Posterior cingulate gyrus (tissue), 11 donors: ENCODE measurements around the gene EXOSC5.
"Not testable (repeated sequence)": the region's sequence is repeated elsewhere in the genome, so short reads cannot be mapped to it uniquely, and the experiment has no call there.

Experiments
- DNase-seq, 10 donors: peaks; one replicate each; pipeline versions ENCODE4 v3.0.0 to v3.0.0-alpha.2; 2020 to 2021; ENCODE audit warnings: mixed read lengths in 3 of 10
- intact Hi-C: fragments of 100-400 bp; cut with DNase I; formaldehyde crosslinking; loops from one replicate; pipeline ENCODE4 v1.15.1; 2023

The EXOSC5 gene

DNA sequence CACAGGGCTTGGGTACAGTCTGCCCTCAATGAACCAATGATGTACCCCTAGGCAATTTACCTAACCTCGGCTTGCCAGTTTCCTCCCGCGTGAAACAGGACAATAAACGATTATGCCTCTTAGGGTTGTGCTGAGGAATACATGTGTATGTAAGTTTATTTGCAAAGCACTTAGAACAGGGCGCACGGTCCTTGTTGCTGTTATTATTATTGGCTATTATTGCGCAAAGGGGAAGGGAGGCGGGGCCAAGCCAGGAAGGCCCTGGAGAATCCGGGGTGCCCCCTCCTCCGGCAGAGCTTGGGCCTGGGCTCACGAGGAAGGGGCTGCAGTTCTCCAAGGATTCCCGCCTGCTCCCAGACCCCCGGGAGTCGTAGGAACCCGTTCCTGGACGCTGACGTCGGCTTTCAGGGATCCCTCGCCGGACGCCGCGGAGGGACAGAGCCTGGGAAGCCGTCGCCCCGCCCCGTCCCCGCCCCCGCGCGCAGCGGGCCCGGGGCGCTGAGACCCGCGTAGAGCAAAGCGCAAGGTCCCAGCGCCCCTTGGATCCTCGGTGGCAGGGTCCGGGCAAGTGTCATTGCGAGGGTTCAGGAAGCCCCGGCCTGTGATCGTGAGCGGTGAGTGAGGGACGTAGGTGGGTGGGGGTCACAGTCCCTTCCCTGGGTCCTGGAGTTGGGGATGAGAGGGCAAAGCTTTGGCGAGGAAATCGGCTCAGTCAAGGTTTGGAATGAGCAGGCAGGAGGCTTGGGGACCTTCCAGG lies 20.7 kb downstream of the EXOSC5 start, which contains the start of gene TMEM91:
TMEM91 (plus strand) TSS at position 293 of the 757 bp plus-strand sequence. CDS start 1,777 bp downstream, outside the sequence.
- intact Hi-C loops: no loop called here
- peak in 1 of 10 donors; percentile 10 for DNase-seq

DNA sequence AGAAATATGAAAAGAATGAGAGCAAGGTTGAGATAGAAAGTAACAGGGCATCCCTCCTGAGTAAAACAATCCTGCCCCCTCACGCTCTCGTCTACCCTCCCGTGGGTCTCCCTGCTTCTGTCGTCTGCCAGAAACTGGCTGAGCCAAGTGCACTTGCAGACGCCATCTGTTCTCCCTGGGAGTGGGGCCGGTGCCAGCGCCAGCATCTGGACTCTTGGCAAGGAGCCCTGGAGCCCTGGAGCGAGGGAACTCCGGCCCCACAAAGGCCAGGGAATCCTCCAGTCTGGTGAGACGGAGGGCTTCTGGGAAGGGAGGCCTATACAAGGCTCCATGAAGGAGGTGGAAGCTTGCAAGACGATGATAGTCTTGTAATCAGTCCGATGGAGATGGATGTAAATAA lies 23.2 kb downstream of the EXOSC5 start:
- intact Hi-C loops: no loop called here
- peak; percentile 71 to 97 (median 84) for DNase-seq

DNA sequence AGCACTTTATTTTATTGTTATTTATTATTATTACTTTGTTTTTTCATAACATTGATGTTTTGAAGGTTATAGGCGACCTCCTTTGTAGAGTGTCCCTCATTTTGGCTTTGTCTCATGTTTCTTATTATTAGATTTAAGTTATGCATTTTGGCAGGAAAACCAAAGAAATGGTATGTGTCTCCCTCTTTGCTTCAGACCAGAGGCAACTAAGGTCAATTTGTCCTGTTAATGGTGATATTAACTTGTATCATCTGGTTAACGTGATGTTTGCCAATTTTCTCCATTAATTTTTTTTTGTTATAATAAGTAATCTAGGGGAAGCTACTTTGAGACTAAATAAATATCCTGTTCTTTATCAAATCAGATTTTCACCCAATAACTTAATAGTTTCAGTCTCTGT lies 24.7 kb downstream of the EXOSC5 start:
- intact Hi-C loops: no loop called here
- no peak for DNase-seq

DNA sequence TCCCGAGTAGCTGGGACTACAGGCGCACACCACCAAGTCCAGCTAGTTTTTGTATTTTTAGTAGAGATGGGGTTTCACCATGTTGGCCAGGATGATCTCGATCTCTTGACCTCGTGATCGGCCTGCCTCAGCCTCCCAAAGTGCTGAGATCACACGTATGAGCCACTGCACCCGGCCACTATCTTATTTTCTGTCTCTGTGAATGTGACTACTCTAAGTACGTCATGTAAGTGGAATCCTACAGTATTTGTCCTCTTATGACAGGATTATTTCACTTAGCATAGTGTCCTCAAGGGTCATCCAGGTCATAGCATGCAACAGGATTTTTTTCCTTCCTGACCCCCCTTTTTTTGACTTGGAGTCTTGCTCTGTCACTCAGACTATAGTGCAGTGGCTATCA lies 25.6 kb downstream of the EXOSC5 start:
- intact Hi-C loops: no loop called here
- DNase-seq: no peak

DNA sequence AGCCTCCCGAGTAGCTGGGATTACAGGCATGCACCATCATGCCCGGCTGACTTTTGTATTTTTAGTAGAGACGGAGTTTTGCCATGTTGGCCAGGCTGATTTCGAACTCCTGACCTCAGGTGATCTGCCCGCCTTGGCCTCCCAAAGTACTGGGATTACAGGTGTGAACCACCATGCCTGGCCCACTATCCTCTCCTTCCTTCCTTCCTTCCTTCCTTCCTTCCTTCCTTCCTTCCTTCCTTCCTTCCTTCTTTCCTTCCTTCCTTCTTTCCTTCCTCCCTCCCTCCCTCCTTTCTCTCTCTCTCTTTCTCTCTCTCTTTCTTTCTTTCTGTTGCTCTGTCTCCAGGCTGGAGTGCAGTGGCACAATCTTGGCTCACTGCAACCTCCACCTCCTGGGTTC lies 26.0 kb downstream of the EXOSC5 start:
- DNase-seq, intact Hi-C loops: not testable (repeated sequence)

DNA sequence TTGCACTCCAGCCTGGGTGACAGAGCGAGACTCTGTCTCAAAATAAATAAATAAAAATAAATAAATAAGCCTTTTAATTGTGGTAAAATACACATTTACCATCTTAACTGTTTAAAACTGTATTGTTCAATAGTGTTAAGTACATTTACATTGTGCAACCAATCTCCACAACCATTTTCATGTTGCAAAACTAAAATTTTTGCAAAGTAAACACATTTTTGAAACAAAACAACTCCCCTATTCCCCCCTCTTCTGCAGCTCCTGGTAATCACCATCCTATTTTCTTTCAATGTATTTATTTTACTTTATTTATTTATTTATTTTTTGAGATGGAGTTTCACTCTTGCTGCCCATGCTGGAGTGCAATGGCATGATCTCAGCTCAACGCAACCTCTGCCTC lies 27.4 kb downstream of the EXOSC5 start:
- DNase-seq: no peak
- intact Hi-C loops: loop anchor here (10.0 kb wide), 1 partner anchor 55 kb away; the partner anchor contains the start of gene CCDC97

DNA sequence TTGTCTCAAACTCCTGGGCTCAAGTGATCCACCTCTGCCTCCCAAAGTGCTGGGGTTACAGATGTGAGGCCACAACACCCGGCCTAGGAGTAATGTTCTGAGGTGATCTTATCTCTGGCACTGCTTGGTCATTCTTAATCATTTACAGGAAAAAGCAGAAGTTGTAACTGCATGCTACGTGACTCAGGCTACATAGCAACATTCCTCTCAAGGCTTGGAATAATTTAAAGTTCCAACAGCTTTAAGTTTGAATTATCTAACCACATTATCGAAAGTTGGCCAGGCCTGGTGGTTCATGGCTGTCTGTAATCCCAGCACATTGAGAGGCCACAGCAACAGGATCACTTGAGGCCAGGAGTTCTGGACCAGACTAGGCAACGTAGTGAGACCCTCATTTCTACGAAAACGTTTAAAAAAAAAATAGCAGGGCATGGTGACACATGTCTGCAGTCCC lies 29.3 kb downstream of the EXOSC5 start:
- DNase-seq: no peak
- intact Hi-C loops: loop anchor here (10.0 kb wide), 1 partner anchor 53 kb away; the partner anchor contains the start of gene CCDC97

DNA sequence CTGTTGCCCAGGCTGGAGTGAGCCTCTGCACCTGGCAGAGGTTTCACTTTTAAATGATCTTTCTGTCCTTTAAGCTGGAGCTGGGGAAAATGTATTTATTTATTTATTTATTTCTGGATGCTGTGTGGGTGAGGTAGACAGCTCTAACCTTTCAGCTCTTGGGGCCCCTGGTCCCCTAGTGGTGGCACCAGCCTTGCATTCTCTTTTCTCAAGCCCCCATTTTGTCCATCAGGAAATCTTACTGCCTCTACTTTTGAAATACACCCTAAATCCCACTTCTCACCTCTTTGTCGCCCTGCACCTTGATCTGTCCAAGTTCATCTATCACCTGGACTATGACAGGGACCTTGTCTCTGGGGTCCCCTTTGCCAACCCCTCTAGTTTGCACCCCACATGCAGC lies 31.1 kb downstream of the EXOSC5 start:
- intact Hi-C loops: loop anchor here (10.0 kb wide), 1 partner anchor 51 kb away; the partner anchor contains the start of gene CCDC97

DNA sequence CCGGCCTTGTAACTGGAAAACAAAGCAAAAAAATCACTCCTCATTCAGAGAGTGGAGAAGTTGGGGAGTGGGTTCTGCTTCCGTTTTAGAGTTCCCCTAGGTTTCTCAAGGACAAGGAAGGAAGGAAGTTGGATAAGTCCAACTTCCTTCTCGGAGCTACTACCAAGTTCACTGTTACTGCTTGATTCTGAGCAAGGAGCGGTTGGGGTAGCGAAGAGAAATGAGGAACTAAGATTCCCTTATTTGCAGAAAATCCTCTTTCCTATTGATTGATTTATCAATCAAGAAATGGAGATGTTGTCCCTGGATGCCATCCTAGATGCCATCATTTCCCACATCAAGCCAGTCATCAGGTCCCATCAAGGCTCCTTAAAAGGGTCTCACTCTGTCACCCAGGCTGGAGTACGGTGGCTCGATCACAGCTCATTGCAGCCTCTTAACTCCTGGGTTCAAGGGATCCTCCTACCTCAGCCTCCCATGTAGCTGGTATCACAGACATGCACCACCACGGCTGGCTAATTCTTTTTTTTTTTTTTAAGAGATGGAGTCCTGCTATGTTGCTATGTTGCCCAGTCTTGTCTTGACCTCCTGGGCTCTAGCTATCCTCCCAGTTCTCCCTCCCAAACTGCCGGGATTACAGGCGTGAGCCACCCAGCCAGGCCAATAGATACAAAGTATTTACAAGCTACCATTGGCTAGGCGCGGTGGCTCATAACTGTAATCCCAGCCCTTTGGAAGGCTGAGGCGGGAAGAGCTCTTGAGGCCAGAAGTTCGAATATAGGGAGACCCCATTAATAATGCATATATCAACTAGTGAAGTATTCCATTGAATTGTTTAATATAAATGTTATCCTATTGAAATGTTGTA lies 32.4 kb downstream of the EXOSC5 start:
- no peak for DNase-seq
- intact Hi-C loops: loop anchor here (2.0 to 10.0 kb wide), 2 partner anchors 32 to 50 kb away; partner anchors contain the start of genes BCKDHA, CCDC97 and EXOSC5

More for the DNA sequence above, 31.1 kb downstream of the EXOSC5 start:
- DNase-seq: no peak

DNA sequence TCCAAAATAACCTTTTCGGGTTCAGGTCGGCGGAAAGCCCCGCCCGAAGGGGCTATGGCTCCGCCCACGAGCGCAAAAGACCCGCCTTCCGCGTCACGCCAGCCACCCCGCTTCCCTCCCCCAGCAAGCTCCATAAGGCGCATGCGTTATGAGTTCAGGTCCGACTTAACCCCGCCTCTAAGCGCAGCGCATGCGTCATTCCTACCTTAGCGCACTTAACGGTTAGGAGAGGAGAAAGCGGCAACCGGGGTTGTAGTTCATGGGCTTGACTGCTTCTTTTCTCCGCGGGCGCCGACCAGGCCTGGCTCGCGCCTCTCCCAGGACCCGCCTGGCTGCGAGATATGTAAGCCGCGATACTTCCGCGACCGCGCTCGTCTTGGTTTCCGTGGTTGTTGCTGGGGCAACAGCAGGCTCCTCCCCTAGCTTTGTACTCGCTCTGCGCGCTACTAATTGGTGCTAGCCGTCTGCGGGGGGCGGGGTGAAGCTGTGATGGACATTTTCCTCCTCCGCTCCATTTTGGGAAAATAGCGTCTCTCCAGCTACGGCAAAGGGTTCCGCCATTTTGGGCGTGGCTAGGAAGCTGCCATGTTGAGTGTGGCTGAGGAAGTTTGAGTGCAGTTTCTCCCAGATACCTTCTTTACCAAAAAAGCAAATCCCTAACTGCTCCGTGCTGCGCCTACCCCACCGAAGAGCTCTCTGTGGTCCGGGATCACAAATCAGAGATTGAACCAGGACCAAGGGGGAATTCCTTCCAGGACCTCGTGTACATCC lies 33.2 kb downstream of the EXOSC5 start, which contains the start of gene B9D2:
B9D2 (minus strand) TSS at position 397 of the 771 bp plus-strand sequence. CDS start 630 bp downstream, outside the sequence.
- DNase-seq: peak; percentile 95 to 99 (median 97)
- intact Hi-C loops: loop anchor here (2.0 to 10.0 kb wide), 2 partner anchors 33 to 49 kb away; partner anchors contain the start of genes BCKDHA, CCDC97 and EXOSC5

DNA sequence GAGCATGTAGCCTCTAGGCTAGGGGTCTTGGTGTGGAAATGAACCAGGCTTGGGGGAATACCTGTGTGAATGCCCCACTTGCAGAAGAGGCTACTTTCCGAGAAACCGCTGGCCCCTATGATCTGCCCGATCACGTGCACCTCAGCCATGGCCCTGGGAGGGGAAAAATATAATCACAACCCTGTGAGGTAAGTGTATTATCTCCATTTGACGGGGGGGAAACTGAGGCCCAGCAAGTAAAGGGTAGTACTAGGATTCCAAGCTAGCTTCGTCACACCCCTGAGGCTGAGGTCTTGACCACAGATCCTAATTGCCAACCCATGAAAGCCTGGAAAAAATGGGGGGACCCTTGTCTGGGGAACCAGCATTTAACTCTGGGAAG lies 33.8 kb downstream of the EXOSC5 start:
- DNase-seq: no peak
- intact Hi-C loops: loop anchor here (10.0 kb wide), 1 partner anchor 49 kb away; the partner anchor contains the start of gene CCDC97

DNA sequence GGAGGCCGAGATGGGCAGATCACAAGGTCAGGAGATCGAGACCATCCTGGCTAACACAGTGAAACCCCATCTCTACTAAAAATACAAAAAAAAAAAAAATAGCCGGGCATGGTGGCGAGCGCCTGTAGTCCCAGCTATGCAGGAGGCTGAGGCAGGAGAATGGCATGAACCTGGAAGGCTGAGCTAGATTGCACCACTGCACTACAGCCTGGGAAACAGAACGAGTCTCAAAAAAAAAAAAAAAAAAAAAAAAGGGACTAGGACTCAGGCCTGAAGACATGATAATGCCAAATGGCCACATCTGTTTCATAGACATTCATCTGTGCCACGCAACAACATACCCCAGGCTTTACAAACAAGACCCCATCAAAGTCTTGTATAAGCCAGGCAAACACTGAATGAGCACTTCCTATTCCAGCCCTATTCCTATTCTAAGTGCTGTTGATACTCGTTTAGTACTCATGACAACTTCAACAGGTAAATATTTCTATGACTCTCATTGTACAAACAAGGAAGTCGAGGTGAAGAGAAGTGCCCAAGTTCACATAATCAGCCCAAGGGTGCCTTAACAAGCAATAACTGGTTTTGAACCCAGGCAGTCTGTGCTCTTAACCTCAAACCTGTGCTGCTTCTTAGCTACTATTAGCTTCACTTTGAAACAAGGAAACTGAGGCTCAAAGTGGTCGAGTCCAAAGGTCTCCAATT lies 34.9 kb downstream of the EXOSC5 start:
- intact Hi-C loops: loop anchor here (10.0 kb wide), 1 partner anchor 47 kb away; the partner anchor contains the start of gene CCDC97

DNA sequence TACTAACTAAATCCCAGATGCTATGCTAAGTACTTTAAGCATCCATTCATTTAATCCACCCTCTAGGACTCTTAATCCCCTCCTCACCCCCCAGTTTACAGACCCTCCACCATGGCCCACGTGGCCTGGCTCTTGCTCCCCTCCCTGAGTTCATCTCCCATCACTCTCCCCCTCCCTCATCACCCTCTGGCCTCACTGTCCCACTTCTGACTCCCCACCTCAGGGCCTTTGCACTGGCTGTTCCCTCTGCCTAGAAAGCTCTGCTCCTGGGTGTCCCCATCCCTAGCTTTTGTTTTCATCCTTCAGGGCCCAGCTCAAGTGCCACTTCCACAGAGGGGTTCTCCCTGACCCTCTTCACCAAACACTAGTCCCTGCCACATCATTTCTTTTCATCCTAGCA lies 37.4 kb downstream of the EXOSC5 start:
- intact Hi-C loops: loop anchor here (10.0 kb wide), 1 partner anchor 45 kb away; the partner anchor contains the start of gene CCDC97
- no peak for DNase-seq

More for the DNA sequence above, 34.9 kb downstream of the EXOSC5 start:
- DNase-seq: no peak

DNA sequence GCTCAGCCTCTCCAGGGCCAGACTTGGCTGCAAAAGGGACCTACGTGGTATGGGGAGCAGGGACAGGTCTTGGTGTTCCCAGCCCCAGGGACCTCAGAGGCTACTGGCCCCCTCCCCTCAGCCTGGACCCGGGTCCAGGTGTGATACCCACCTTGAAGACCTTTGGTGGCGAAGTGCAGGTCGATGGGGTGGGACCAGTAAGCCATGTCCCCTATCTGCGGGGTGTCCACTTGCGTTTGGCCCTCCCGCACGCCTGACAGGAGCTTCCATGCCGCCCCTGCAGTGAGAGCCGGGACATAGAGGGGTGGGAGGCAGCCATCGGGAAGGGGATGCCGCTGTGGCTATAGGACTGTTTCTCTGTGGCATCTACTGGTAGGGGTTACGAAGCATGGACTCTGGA lies 39.4 kb downstream of the EXOSC5 start:
- intact Hi-C loops: no loop called here
- no peak for DNase-seq

DNA sequence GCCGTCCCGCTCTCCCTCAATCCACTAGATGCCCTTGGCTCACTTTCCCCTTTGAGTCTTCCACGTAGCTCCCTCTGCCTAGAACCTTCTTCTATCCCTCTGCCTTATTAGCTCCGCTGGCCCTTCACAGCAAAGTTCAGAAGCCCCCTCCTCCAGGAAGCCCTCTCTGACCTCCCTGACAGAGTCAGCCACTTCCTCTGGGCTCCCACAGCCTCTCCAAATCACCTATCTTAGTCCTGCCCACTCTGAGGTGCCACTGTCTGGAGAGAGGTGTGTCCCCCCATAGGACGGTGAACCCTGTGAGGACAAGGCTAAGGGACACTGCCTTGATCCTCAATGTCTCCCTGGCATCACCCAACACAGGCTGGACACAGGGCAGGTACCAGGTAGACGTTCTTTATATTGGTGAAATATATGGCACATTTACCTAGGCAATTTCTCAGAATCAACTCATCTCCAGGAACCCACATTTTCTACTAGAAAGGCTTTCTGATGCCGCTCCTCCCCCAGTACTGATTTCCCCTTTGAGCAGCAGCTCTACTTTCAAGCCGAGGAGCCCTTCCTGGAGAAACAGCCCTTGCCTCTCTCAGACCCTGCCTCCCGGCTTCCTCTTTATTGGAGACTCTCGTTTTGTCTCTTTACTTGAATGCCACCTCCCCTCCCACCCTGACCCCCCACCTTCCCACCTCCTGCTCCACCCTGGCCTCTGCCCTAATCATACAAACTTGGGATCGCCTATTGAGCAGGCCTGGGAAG lies 40.0 kb downstream of the EXOSC5 start:
- intact Hi-C loops: no loop called here
- DNase-seq: no peak

DNA sequence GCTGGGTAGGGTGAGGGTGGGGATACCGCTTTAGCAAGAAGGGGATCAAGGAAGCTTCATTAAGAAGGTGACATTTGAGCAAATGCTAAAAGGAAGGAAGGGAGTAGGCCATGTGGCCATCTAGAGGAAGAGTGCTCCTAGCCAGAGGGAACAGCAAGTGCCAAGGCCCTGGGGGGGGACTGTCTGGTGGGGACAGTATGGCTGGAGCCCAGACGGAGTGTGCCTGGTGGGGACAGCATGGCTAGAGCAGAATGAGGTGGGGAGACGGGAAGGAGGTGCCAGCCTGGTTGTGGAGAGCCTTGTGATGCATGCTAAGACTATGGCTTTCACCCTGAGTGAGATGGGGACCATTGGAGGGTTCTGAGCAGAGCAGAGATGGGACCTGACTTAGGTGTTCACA lies 41.4 kb downstream of the EXOSC5 start:
- no peak for DNase-seq
- intact Hi-C loops: no loop called here

DNA sequence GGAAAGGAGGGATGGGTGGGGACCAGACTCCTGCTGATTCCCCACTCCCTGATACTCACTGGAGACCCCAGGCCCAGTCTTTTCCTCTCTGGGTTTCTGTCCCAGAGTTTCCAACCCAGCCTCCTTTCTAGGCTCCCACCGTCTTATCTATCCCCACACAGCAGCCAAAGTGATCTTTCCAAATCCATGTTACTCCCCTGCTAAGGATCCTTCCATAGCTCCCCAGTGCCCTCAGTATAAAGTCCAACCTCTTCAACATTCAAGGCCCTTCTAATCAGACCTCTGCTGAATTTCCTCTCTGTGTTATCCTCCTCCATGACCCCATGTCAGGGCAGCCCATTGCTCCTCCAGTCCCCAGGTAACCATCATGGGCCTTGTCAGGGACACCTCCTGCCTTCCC lies 42.1 kb downstream of the EXOSC5 start:
- intact Hi-C loops: no loop called here
- DNase-seq: no peak

DNA sequence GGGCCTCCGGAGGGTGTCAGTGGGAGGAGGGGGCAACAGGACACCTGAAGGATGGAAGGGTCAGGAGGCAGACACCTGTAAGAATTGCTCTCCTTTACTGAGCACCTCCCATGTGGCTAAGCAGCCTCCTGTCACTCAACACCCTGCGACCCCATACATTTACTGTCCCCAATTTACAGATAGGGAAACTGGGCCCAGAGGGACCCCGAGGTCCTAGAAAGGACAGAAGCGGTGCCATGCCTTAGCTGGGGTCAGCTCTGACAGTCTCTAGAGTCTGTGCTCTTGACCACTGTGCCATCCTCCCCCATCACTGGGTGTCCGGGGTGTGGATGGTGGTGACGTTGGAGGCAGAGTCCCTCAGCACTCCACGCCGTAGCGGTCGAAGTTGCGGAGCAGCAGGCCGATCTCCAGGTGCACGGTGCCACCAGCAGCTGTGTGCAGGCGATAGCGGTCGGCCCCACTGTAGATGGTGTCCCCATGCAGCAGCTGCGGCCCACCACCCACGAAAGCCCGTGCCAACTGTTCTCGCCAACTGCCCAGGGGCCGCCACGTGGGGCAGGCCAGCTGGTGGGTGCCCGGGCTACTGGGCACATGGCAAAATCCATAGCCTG lies 42.7 kb downstream of the EXOSC5 start:
- intact Hi-C loops: no loop called here
- no peak for DNase-seq
